ENCODE data around the gene G6PD. TPM values are rescaled to one million over a fixed set of nuclear protein-coding genes. Genes with fewer than 3 reads are reported as not detected.

G6PD gene
- total RNA-seq, 1 donor from 2014 or later, result 17.3 TPM

DNA sequence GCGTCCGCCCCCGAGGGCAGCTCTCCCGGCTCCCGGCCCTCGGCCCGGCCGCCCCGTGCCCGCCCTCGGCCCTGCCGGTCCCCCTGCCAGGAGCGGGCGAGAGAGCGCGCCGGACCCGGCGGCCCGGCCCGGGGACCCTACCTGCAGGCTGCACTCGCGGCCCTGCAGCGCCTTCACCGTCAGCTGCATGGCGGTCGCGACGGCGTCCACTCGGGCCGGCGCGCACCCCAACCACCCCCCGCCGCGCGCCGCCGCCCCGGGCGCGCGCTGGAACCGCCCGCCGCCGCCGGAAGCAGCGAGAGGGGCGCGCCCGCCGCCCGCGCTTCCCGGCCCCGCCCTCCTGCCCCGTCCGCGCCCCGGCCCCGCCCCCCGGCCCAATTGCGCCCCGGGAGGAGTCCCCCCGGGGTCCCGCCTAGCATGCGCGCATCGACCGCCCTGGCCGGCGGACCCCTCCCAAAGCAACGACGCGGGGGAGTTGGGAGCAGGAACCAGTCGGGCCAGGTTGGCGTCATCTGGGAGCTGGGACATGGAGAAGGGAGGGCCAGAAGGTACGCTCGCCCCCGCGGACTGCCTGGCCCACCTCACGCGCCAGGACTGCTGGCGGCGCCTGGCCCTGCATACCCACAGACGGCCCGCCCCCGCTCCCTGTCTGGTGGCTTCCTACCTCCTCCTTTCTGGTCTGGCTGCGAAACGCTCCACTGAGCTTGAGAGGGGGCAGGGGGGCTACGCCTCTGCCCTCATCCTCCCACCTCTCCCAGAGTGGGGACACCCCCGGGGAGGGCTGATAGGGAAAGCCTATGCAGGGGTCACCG lies 60.0 kb downstream of the G6PD start, which contains the start of gene UBL4A:
TSS of gene UBL4A (minus strand) at position 220 of the 812 bp plus-strand sequence. CDS start at position 189, 31 bp downstream.
- DNase-seq, result no peak

DNA sequence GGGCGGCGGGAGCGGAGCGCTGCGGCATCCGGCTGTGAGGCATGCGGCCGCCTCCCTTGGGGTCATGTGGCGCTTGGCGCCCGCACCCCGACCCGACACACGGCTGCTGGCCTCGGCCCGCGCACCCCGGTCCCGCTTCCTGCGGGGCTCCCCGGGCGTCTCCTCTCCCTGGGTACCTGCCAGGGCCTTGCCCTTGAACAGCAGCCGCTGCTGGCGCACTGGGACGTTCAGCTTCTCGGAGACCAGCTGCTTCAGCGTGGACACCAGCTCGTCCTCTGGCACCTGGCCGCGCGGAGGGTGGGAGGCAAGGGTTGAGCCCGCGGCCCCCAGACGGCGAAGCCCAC lies 60.6 kb downstream of the G6PD start:
- DNase-seq, result no peak

DNA sequence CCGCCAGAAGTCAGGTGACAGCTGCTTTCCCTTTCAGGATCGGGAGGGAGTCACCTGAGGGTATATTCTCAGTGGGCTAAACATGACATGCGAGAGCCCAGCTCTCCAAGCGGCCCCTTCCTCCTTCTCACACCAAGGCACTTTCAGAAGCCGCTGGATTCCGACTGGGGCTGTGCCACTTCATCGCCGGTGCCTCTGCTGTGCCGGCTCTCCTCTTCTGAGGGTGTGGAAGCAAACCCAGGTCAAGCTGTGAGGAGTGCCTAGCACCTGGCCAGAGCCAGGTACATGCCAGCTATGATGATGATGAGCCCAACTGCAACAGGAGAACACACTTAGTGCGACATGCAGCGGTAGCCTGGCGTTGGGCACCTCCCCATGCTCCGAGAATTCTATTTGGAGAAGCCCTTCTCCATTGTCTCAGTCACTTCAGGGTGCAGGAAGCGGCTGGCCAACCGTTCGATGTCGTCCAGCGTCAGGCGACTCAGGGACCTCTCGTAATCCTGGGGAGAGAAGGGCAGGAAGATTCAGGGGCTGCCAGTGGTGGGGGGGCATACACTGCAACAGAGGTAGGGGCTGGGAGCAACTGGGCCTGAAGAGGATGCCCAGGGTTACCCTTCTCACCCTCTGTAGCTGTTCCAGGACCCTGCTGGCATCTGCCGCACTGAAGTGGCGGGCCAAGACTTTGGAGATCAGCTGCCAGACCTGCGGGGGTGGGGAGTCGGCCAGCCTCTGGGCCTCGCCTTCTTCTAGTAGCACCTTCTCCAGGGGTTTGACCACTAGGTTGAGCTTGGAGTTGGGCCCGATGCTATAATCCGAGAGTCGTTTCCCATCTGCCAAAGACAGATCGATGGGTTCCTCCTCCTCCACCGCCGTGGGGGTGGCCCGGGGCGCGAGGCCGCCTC lies 61.2 kb downstream of the G6PD start:
- no peak for DNase-seq

DNA sequence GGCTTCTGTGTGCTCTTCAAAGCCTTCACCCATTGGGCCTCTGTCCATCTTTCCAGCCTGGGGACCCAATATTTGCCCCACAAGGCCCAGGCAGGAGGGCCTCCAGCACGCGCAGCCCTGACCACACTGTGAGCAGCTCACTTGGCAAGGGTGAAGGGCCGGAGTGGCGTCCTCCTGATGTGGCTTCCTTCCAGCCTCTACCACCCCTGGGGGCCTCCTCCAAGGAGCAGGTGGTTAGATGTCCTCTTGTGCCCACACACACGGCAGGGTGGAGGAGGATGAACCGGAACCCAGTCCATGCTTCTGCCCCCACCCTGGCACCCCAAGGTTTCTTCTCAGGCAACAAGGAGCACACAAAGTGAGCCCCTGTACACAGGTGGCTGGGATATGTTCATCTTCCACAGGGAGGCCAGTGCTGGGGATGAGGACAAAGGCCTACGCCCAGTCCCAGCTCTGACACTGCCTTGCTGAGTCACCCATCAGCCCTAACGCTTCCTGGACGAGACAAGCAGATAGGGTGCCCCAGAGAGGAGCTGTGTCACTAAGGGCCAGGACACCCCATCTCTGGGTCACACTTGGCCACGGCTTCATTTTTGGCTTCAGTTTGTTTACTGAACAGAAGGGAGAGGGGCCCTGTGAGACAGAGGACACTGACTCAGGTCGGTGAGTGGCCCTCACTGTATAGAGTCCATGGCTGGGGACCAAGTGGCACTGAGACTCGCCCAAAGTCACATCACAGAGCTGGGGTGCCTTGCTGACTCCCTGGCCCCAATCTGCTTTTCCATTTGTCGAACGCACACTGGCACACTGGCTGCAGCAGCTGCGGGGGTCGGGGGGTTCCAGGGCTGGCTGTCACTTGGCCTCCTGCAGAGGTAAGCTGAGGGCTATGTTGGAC lies 62.1 kb downstream of the G6PD start:
- no peak for DNase-seq

DNA sequence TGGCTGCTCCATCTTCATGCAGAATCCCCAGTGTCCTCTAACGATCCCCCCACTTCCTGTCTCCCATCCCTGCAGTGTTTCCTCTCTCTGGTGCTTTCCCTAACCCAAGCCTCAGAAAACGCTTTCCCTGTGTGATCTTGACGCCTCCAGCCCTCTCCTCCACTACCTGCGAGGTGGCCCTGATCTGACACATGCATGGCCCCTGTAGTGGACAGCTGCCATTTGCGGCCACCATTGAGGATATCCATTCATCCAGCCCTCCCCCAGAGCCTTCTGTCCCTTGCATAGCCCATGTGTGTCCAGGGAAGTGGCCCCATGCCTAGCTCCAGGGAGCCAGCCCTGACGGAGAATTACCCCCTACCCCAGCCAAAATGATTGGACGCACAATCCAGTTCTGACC lies 63.3 kb downstream of the G6PD start:
- no peak for DNase-seq

DNA sequence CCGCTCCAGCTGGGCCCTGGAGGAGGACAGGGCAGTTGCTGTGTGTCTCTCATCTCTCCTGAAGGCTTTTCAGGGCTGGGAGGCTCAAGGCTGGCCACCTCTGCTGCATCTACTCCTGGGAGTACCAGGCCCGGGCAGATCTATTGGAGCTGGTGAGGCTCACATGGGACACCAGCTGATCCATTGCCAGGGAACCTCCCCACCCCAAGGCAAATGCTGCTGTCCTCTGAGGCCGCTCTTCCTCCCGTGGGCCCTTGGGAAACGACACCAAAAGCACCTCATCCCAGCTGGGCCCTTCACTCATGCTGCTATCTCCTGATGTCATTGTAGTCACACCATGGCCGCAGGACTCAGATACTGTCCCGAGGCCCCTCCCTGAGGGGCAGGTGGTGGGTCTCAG lies 63.9 kb downstream of the G6PD start:
- no peak for DNase-seq

DNA sequence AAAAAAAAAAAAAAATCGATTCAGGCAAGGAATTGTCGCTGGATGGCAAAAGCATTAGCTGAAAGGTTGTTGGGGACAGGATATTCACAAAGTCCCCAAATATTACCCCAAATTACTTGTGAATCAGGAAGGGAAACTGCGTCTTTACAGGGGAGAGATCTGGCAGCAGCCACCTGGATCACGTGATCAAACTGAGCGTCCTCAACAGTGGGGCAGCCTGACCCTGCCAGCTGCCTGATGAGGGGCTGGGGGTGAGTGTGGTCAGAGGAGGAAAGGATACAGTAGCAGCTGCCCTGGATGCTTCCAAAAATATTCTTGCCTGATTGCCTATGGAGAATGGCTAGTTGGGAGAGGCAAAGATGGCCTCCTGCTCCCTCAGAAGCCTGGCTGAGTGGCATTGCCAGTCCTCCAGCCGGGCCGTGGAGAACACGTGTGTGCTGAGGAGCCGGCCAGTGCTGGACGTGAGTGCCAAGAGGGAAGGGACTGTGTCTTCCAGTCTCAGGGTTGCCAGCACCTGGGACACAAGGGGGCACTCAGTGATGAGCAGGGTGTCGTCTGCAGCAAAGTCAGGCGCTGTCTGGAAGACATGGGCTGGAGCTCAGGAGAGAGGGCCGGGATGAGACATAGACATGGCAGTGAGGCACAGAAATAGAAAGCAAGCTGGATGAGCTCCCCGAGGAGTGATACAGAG lies 64.6 kb downstream of the G6PD start:
- DNase-seq, result no peak

Small RNA genes lying within 50 kb of the gene (small RNA-seq; reads per million reads assigned to genes)
- not detected for gene RN7SL697P

Other genes starting within 250 kb of the G6PD start
- gene FLNA, start 172.2 kb downstream of the G6PD start, total RNA-seq, result 73.0 TPM
- 17.2 TPM for gene EMD, start 167.6 kb downstream of the G6PD start, total RNA-seq
- gene RPL10, start 148.5 kb downstream of the G6PD start, total RNA-seq, result 2,213 TPM
- gene DNASE1L1, start 137.6 kb downstream of the G6PD start, total RNA-seq, result 4.4 TPM
- 10.9 TPM for gene TAFAZZIN, start 135.3 kb downstream of the G6PD start, total RNA-seq
- gene ATP6AP1, start 118.2 kb downstream of the G6PD start, total RNA-seq, result 42.7 TPM
- 192 TPM for gene GDI1, start 109.7 kb downstream of the G6PD start, total RNA-seq
- 13.1 TPM for gene FAM50A, start 102.7 kb downstream of the G6PD start, total RNA-seq
- 14.5 TPM for gene PLXNA3, start 88.6 kb downstream of the G6PD start, total RNA-seq
- gene LAGE3, start 67.6 kb downstream of the G6PD start, total RNA-seq, result 13.4 TPM
- 33.7 TPM for gene UBL4A, start 60.2 kb downstream of the G6PD start, total RNA-seq
- gene SLC10A3, start 56.2 kb downstream of the G6PD start, total RNA-seq, result 3.4 TPM
- gene FAM3A, start 30.6 kb downstream of the G6PD start, total RNA-seq, result 8.1 TPM
- gene IKBKG, start 774 bp upstream of the G6PD start, total RNA-seq, result 5.5 TPM
- not detected for gene CTAG1A, start 38.3 kb upstream of the G6PD start, total RNA-seq
- not detected for gene CTAG1B, start 72.4 kb upstream of the G6PD start, total RNA-seq
- gene CTAG2, start 106.7 kb upstream of the G6PD start, total RNA-seq, result not detected
- 1.4 TPM for gene GAB3, start 204.2 kb upstream of the G6PD start, total RNA-seq
- gene DKC1, start 216.0 kb upstream of the G6PD start, total RNA-seq, result 19.0 TPM